GM12878 (cell line): ENCODE results near the gene DPH6. TPM values are rescaled to one million over a fixed set of nuclear protein-coding genes. Genes with fewer than 3 reads are reported as not detected.

ENCODE experiments used
- ATAC-seq: fragments of 200-7000 bp; cut with Tn5 transposase; 3 replicates; pipeline ENCODE4 v1.9.1; 2020; ENCODE audit warnings: mild to moderate bottlenecking, moderate library complexity
- BruUV-seq: library from RNA; stranded (reverse); fragments of 400-500 nt; replicated peaks from 2 replicates; lab custom pipeline; 2021; lab: Mats Ljungman, UMichigan
- CTCF ChIA-PET: fragments of 300-600 bp; sonication (Branson Sonifier 250); formaldehyde crosslinking; extraction: SDS; loops from one replicate; lab custom pipeline; 2021; ENCODE audit warnings: inconsistent platforms; lab: Yijun Ruan, JAX
- POLR2A ChIA-PET: fragments of 350-600 bp; formaldehyde crosslinking; extraction: SDS; loops from one replicate; lab custom pipeline; 2021; ENCODE audit warnings: inconsistent platforms; lab: Charles Lee
- RAD21 ChIA-PET: fragments of 300-600 bp; sonication (Branson Sonifier 250); formaldehyde crosslinking; loops from one replicate; lab custom pipeline; 2023; ENCODE audit warnings: antibody characterized with exemption; ENCODE audit not compliant: unreplicated experiment; lab: Charles Lee
- SMC1A ChIA-PET: fragments of 300-600 bp; sonication (Branson Sonifier 250); formaldehyde crosslinking; loops from one replicate; lab custom pipeline; 2023; ENCODE audit not compliant: unreplicated experiment, uncharacterized antibody; lab: Charles Lee
- DNase-seq: peaks from one replicate; pipeline ENCODE4 v3.0.0-alpha.2; 2011; ENCODE audit warnings: low read depth, low spot score
- FAIRE-seq: peaks from 3 replicates; lab custom pipeline; 2011; peaks lifted over from hg19 to GRCh38; lab: Jason Lieb, UNC
- H2AFZ ChIP-seq: 2 replicates; pipeline ENCODE4 v1.6.0; 2011; ENCODE audit warnings: low read depth, low read length, control low read depth; ENCODE audit not compliant: control insufficient read depth
- H3K27ac ChIP-seq: 2 replicates; pipeline ENCODE4 v1.5.1; 2011; ENCODE audit warnings: control low read depth; ENCODE audit not compliant: control insufficient read depth, insufficient read depth
- H3K27me3 ChIP-seq, 2 experiments: replicated peaks in 1 of 2; 2 replicates each; pipeline versions ENCODE4 v1.6.0 to v1.6.1; 2011; ENCODE audit warnings: low read length in 1 of 2; ENCODE audit not compliant: control insufficient read depth in 2 of 2, insufficient read depth in 2 of 2
- H3K36me3 ChIP-seq, 2 experiments: 2 replicates each; pipeline ENCODE4 v1.5.1; 2011; ENCODE audit warnings: low read length in 1 of 2; ENCODE audit not compliant: control insufficient read depth in 2 of 2, insufficient read depth in 2 of 2
- H3K4me1 ChIP-seq: 2 replicates; pipeline ENCODE4 v1.6.1; 2011; ENCODE audit warnings: mild to moderate bottlenecking, low read length, moderate library complexity, mixed read lengths; ENCODE audit not compliant: control insufficient read depth, insufficient read depth
- H3K4me2 ChIP-seq: 2 replicates; pipeline ENCODE4 v1.6.0; 2011; ENCODE audit warnings: control low read depth; ENCODE audit not compliant: control insufficient read depth, insufficient read depth
- H3K4me3 ChIP-seq: fragments of 200-600 bp; sonication (generic); 2 replicates; pipeline ENCODE4 v1.5.1; 2016
- H3K79me2 ChIP-seq: 2 replicates; pipeline ENCODE4 v1.6.0; 2011; ENCODE audit warnings: low read length; ENCODE audit not compliant: control insufficient read depth, insufficient read depth
- H3K9ac ChIP-seq: 2 replicates; pipeline ENCODE4 v1.8.0; 2011; ENCODE audit warnings: low read length, control low read depth, mixed read lengths; ENCODE audit not compliant: control insufficient read depth, insufficient read depth
- H3K9me3 ChIP-seq: replicated peaks from 3 replicates; pipeline ENCODE4 v1.5.1; 2011; ENCODE audit warnings: mild to moderate bottlenecking, low read length; ENCODE audit not compliant: control insufficient read depth, insufficient read depth
- H4K20me1 ChIP-seq: 2 replicates; pipeline ENCODE4 v1.6.0; 2011; ENCODE audit not compliant: control insufficient read depth, insufficient read depth
- BHLHE40 ChIP-seq, 2 experiments: fragments of 450-650 bp in 1 of 2; IDR thresholded peaks; 2 replicates each; pipeline ENCODE4 v1.6.1; 2011 to 2017; ENCODE audit warnings: low read depth in 2 of 2, borderline replicate concordance in 1 of 2, improper control_type of control experiment in 1 of 2, low read length in 1 of 2, mild to moderate bottlenecking in 1 of 2
- CHD4 ChIP-seq: fragments of 200-600 bp; sonication (generic); IDR thresholded peaks from 2 replicates; pipeline ENCODE4 v1.6.1; 2016; ENCODE audit warnings: mild to moderate bottlenecking
- CREM ChIP-seq: IDR thresholded peaks from 2 replicates; pipeline ENCODE4 v1.6.1; 2014; ENCODE audit warnings: antibody characterized with exemption, low read depth
- NFIC ChIP-seq: IDR thresholded peaks from 2 replicates; pipeline ENCODE4 v1.6.1; 2012; ENCODE audit warnings: low read depth, mild to moderate bottlenecking, inconsistent platforms, low read length, moderate library complexity
- ZBED1 ChIP-seq: IDR thresholded peaks from 2 replicates; pipeline ENCODE4 v1.6.1; 2016; ENCODE audit warnings: borderline replicate concordance
- WGBS: methylation state at CpG from one replicate; pipeline ENCODE4 v1.1.6; 2016; ENCODE audit warnings: low lambda C conversion rate; ENCODE audit not compliant: insufficient replicate concordance, insufficient coverage; ENCODE audit errors: missing lambda C conversion rate; 5-methylcytosine and 5-hydroxymethylcytosine counted together
- in situ Hi-C: fragments of 300-500 bp; cut with MboI; formaldehyde crosslinking; loops from 9 replicates; pipeline ENCODE4 v1.14.3; 2018; ENCODE audit warnings: mixed read lengths
- intact Hi-C: fragments of 100-400 bp; cut with micrococcal nuclease; formaldehyde crosslinking; loops from one replicate; pipeline ENCODE4 v1.14.2; 2022; ENCODE audit not compliant: unreplicated experiment
- polyA plus RNA-seq, 11 experiments: library from polyadenylated mRNA; depleted of rRNA in 4 of 11; unstranded in 6 of 11; stranded (reverse) in 5 of 11; fragments of >200 nt; fragmentation: Nextera tagmentation in 4 of 11; fragmentation: Illumina TruSeq in 1 of 11; extraction: Ambion mirVana in 4 of 11; extraction: Trizol in 1 of 11; gene quantifications; 1 replicate in 1 of 11; 2 replicates in 10 of 11; pipeline versions ENCODE4 v1.2.1 to v1.2.3, GENCODE V29; 2011 to 2016; ENCODE audit warnings: inconsistent platforms in 2 of 11, missing spikeins in 2 of 11, low read depth in 1 of 11
- total RNA-seq, 4 experiments: library from RNA; depleted of rRNA in 3 of 4; stranded (reverse); fragments of >200 nt in 3 of 4; fragmentation: Illumina TruSeq in 1 of 4; extraction: Trizol in 1 of 4; gene quantifications; 2 replicates each; pipeline versions ENCODE4 v1.2.1 to v1.2.3, GENCODE V29; 2013 to 2021
- TF ChIP-seq, protein P1 (sequence below): fragments of 450-650 bp; IDR thresholded peaks from 2 replicates; pipeline ENCODE4 v1.6.1; 2017; ENCODE audit warnings: mild to moderate bottlenecking, low read depth, inconsistent platforms; ENCODE audit not compliant: poor library complexity, severe bottlenecking
- TF ChIP-seq, protein P2 (sequence below): fragments of 450-650 bp; formaldehyde crosslinking; IDR thresholded peaks from 2 replicates; pipeline ENCODE4 v1.4.0; 2020; ENCODE audit warnings: mild to moderate bottlenecking, moderate library complexity

Gene DPH6
- total and polyA plus RNA-seq, 10 of the 15 experiments (the other 5 are each of a cell fraction or from before 2014, with no cell fraction given): 9.0 to 68.5 (median 17.1) TPM

DNA sequence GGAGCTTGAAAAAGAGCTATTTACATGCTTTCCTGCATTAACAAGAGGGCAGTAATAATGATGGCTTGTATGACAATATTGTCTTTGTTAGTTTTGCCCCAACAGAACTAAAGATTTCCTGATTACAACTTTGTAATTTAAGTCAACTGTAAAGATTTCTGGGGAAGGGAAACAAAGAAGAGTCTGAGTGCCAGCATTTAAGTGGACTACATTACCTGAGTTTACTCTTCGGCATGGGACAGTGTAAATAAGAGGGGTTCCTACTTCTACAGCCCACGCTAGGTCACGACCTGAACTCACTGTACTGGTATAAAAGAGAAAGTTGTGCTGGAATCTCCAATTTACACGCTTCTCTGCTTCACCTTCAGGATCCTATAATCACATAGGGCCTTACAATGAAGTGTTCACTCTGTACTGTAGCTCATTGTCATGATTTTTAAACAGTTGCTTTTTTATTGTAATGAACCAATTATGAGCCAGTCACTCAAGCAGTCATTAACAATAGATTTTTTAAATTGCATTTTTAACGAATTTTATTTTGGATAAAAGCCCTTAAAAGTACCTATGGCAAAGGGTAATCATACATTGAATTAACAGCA, 39.6 kb downstream of the DPH6 start:
- intact Hi-C loops: no loop called here

More for the DNA sequence above, 39.6 kb downstream of the DPH6 start:
- Histone ChIP-seq H3K4me1 (peaks cover 14% of the 10 kb centered on the region; the same call in 1 of the 2 replicates), H3K4me3 (no peak overlapping the region), H2AFZ (no peak overlapping the region; the same call in 1 of the 2 replicates), H3K27me3 (no peaks in the 10 kb centered on the region), H3K36me3 (no peaks in the 10 kb centered on the region), H3K27ac (peak overlapping the region; percentile 7), H4K20me1 (no peaks in the 10 kb centered on the region), H3K4me2 (no peak overlapping the region), H3K9me3 (no peaks in the 10 kb centered on the region), H3K79me2 (no peaks in the 10 kb centered on the region), H3K9ac (no peak overlapping the region)
- POLR2A ChIA-PET: no interaction called here
- no peak for DNase-seq
- FAIRE-seq: peak; percentile 61
- peak; percentile 38; the same call in 2 of the 3 replicates for ATAC-seq
- SMC1A ChIA-PET: interaction anchor here (0.7 to 1.1 kb wide), 3 partner anchors 9 to 14 kb away, joined by 3 to 4 read pairs (median 3); no protein-coding TSS in a partner anchor
- in situ Hi-C loops: no loop called here
- CTCF ChIA-PET: interaction anchor here (0.9 to 1.4 kb wide), 3 partner anchors 9 to 12 kb away, joined by 3 read pairs; no protein-coding TSS in a partner anchor
- WGBS: 76% methylated on average over 5 of the region's 5 CpGs
- no peak for TF ChIP-seq ZBED1
- no peak for TF ChIP-seq NFIC
- TF ChIP-seq BHLHE40 (IDR thresholded peaks at IDR 0.05; ENCODE audit: borderline replicate concordance in 1 of 2, low read depth in 2 of 2, low read length in 1 of 2): no peak
- TF ChIP-seq, protein P1, sequence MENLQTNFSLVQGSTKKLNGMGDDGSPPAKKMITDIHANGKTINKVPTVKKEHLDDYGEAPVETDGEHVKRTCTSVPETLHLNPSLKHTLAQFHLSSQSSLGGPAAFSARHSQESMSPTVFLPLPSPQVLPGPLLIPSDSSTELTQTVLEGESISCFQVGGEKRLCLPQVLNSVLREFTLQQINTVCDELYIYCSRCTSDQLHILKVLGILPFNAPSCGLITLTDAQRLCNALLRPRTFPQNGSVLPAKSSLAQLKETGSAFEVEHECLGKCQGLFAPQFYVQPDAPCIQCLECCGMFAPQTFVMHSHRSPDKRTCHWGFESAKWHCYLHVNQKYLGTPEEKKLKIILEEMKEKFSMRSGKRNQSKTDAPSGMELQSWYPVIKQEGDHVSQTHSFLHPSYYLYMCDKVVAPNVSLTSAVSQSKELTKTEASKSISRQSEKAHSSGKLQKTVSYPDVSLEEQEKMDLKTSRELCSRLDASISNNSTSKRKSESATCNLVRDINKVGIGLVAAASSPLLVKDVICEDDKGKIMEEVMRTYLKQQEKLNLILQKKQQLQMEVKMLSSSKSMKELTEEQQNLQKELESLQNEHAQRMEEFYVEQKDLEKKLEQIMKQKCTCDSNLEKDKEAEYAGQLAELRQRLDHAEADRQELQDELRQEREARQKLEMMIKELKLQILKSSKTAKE: no peak
- no peak for TF ChIP-seq CREM
- no peak for TF ChIP-seq CHD4
- TF ChIP-seq, protein P2, sequence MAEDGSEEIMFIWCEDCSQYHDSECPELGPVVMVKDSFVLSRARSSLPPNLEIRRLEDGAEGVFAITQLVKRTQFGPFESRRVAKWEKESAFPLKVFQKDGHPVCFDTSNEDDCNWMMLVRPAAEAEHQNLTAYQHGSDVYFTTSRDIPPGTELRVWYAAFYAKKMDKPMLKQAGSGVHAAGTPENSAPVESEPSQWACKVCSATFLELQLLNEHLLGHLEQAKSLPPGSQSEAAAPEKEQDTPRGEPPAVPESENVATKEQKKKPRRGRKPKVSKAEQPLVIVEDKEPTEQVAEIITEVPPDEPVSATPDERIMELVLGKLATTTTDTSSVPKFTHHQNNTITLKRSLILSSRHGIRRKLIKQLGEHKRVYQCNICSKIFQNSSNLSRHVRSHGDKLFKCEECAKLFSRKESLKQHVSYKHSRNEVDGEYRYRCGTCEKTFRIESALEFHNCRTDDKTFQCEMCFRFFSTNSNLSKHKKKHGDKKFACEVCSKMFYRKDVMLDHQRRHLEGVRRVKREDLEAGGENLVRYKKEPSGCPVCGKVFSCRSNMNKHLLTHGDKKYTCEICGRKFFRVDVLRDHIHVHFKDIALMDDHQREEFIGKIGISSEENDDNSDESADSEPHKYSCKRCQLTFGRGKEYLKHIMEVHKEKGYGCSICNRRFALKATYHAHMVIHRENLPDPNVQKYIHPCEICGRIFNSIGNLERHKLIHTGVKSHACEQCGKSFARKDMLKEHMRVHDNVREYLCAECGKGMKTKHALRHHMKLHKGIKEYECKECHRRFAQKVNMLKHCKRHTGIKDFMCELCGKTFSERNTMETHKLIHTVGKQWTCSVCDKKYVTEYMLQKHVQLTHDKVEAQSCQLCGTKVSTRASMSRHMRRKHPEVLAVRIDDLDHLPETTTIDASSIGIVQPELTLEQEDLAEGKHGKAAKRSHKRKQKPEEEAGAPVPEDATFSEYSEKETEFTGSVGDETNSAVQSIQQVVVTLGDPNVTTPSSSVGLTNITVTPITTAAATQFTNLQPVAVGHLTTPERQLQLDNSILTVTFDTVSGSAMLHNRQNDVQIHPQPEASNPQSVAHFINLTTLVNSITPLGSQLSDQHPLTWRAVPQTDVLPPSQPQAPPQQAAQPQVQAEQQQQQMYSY (CRISPR knock-in tag): no peak
- BruUV-seq: no TSS peak
- RAD21 ChIA-PET: interaction anchor here (0.6 kb wide), 1 partner anchor 13 kb away, joined by 3 read pairs; no protein-coding TSS in a partner anchor
